Naive thymus-derived CD8-positive, alpha-beta T cell (primary cell): ENCODE measurements around the gene CALHM3. TPM values are rescaled to one million over a fixed set of nuclear protein-coding genes. Genes with fewer than 3 reads are reported as not detected.

Source experiments
- ATAC-seq, 2 donors: fragments of 150-1000 bp; cut with Tn5 transposase in 1 of 2; sonication (Bioruptor Pico), chemical (Tn5 transposase) in 1 of 2; 1 replicate in 1 of 2; 2 replicates in 1 of 2; pipeline ENCODE4 v1.10.0; 2021; ENCODE audit warnings: mild to moderate bottlenecking in 2 of 2, moderate library complexity in 2 of 2
- POLR2A ChIA-PET: fragments of 350-600 bp; sonication (Branson Sonifier 250); formaldehyde crosslinking; loops from one replicate; lab custom pipeline; 2021; ENCODE audit warnings: antibody characterized with exemption; lab: Charles Lee
- DNase-seq, 10 donors: peaks; one replicate each; pipeline versions ENCODE4 v3.0.0 to v3.0.0-alpha.2; 2020 to 2022
- H3K27ac Mint-ChIP-seq, 10 donors: one replicate each; pipeline ENCODE4 v1.8.0; 2020 to 2022; ENCODE audit warnings: mild to moderate bottlenecking in 10 of 10, mixed read lengths in 10 of 10, moderate library complexity in 4 of 10, inconsistent platforms in 1 of 10
- H3K27me3 Mint-ChIP-seq, 5 donors: one replicate each; pipeline ENCODE4 v1.8.0; 2021 to 2022; ENCODE audit warnings: mixed read lengths in 5 of 5
- H3K36me3 Mint-ChIP-seq, 3 donors: one replicate each; pipeline ENCODE4 v1.8.0; 2020 to 2022; ENCODE audit warnings: mixed read lengths in 3 of 3, mild to moderate bottlenecking in 2 of 3, inconsistent platforms in 1 of 3
- H3K4me1 Mint-ChIP-seq, 4 donors: one replicate each; pipeline ENCODE4 v1.8.0; 2021 to 2022; ENCODE audit warnings: mixed read lengths in 4 of 4
- H3K4me3 Mint-ChIP-seq, 10 donors: one replicate each; pipeline ENCODE4 v1.8.0; 2020 to 2022; ENCODE audit warnings: mild to moderate bottlenecking in 10 of 10, mixed read lengths in 10 of 10, moderate library complexity in 6 of 10, inconsistent platforms in 1 of 10
- H3K9me3 Mint-ChIP-seq, 9 donors: one replicate each; pipeline ENCODE4 v1.8.0; 2020 to 2022; ENCODE audit warnings: mixed read lengths in 9 of 9, mild to moderate bottlenecking in 3 of 9, inconsistent platforms in 1 of 9, moderate library complexity in 1 of 9
- polyA plus RNA-seq, 3 donors: library from polyadenylated mRNA; unstranded; fragments of 300-500 nt; fragmentation: Illumina TruSeq; gene quantifications; one replicate each; pipeline ENCODE4 v1.2.3, GENCODE V29; 2021
- total RNA-seq, 8 experiments: library from RNA in 2 of 8; stranded (reverse) in 2 of 8; gene quantifications; one replicate each; pipeline ENCODE4 v1.2.3 and lab custom pipeline; 2021 to 2026

Gene CALHM3
- total and polyA plus RNA-seq, 5 experiments from 2014 or later, result not detected

DNA sequence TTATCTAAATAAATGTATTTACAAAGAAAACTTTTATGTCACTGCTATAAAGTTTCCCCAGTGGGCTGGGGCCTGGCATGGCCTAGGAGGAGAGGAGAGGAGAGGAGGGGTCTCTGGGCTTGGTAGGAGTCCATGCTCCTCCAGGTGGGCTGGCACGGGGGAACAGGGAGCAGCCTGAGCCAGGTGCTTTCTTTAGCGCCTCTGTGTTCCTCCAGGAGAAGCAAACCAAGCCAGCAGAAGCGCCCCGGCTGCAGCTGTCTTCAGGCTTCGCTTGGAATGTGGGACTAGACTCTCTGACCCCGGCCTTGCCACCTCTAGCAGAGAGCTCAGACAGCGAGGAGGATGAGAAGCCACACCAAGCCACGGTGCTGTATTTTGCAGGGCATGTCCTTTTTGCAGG lies 37.4 kb downstream of the CALHM3 start:
- Mint-ChIP-seq H3K9me3 (no peaks in the 10 kb centered on the region), H3K4me3 (no peak overlapping the region), H3K27me3 (no peaks in the 10 kb centered on the region), H3K27ac (peak overlapping the region in 1 of 10 donors; percentile 27), H3K36me3 (peaks cover 0 to 95% (median 15%) of the 10 kb centered on the region in 3 donors), H3K4me1 (peaks cover 0 to 4% (median 3%) of the 10 kb centered on the region in 4 donors)
- ATAC-seq (no peak), DNase-seq (no peak)
- POLR2A ChIA-PET, result no interaction called here

DNA sequence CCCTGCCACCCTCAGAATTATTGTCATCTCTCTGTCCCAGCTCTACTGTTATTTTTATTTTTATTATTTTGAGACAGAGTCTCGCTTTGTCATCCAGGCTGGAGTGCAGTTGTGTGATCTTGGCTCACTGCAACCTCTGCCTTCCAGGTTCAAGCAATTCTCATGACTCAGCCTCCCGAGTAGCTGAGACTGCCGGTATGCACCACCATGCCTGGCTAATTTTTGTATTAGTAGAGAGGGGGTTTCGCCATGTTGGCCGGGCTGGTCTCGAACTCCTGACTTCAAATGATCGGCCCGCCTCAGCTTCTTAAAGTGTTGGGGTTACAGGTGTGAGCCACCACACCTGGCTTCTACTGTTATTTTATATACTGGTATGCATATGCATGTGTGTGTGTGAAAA lies 37.8 kb downstream of the CALHM3 start:
- H3K36me3 Mint-ChIP-seq, result peaks cover 0 to 94% (median 15%) of the 10 kb centered on the region in 3 donors
- no peak for ATAC-seq
- no peaks in the 10 kb centered on the region for H3K9me3 Mint-ChIP-seq
- no peak overlapping the region for H3K4me3 Mint-ChIP-seq
- peaks cover 0 to 4% (median 3%) of the 10 kb centered on the region in 4 donors for H3K4me1 Mint-ChIP-seq
- no peaks in the 10 kb centered on the region for H3K27me3 Mint-ChIP-seq
- POLR2A ChIA-PET, result no interaction called here
- no peak overlapping the region for H3K27ac Mint-ChIP-seq
- no peak for DNase-seq

DNA sequence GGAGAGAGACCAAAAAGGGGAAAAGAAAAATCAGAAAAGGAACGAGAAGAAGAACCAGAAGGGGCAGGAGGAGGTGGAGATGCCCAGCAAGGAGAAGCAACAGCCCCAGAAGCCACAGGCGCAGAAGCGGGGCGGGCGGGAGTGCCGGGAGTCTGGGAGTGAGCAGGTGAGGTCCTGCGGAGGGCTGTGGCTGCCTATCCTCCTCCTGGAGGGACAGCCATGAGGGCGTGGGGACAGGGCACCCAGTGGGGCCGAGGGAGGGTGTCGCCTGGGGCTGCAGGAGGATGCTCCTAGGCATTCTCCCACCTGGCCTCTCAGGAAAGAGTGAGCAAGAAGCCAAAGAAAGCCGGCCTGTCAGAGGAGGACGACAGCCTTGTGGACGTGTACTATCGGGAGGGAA lies 38.6 kb downstream of the CALHM3 start:
- POLR2A ChIA-PET, result no interaction called here
- peak overlapping the region in 4 of 10 donors; percentile 14 to 72 (median 50) for H3K27ac Mint-ChIP-seq
- H3K27me3 Mint-ChIP-seq, result no peaks in the 10 kb centered on the region
- H3K9me3 Mint-ChIP-seq, result no peaks in the 10 kb centered on the region
- no peak for DNase-seq
- peaks cover 0 to 94% (median 15%) of the 10 kb centered on the region in 3 donors for H3K36me3 Mint-ChIP-seq
- H3K4me3 Mint-ChIP-seq, result no peak overlapping the region
- H3K4me1 Mint-ChIP-seq, result peaks cover 0 to 4% (median 2%) of the 10 kb centered on the region in 4 donors
- no peak for ATAC-seq

DNA sequence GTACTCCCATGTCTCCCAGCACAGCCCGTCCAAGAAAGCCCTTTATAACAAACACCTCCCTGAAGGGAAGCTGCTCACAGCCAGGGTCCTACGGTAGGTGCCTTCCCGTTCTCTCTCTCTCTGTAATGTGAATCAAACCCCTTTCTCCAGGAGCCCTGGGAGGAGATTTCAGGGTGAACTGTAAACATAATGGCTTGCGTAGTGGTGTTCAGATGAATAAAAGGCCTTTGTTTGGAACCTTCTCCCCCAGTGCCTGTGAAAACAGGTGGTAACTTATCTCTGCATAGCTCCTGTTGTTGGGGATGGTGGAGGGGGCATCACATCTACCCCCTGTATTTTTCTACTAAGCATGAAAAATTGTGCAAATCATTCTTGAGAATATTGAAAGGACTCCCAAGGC lies 39.3 kb downstream of the CALHM3 start:
- Mint-ChIP-seq H3K36me3 (peaks cover 0 to 94% (median 17%) of the 10 kb centered on the region in 3 donors), H3K9me3 (no peaks in the 10 kb centered on the region), H3K27me3 (no peaks in the 10 kb centered on the region), H3K4me1 (peaks cover 0 to 2% (median under 1%) of the 10 kb centered on the region in 4 donors), H3K27ac (peak overlapping the region in 1 of 10 donors; percentile 72), H3K4me3 (no peak overlapping the region)
- POLR2A ChIA-PET, result interaction anchor here (0.6 kb wide), 1 partner anchor 13 kb away, joined by 3 read pairs; no protein-coding TSS in a partner anchor
- no peak for ATAC-seq
- no peak for DNase-seq

DNA sequence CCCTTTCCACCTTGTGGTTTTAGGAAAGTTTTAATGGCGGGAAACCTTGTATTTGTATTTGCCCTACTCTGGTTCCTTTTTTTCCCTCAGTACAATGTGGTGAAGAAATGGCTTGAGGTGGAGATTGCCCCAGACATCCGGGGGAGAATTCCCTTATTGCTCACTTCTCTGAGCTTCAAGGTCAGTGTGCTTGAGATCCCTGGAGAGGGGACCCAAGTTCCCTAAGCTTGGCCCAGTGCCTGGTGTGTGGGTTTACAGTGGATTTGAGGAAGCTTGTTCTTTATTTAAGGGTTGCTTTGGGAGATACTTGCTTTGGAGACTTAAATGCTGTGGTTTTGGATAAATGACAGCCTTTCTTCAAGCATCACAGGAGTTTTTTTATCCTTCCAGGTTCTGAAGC lies 45.2 kb downstream of the CALHM3 start:
- H3K27me3 Mint-ChIP-seq, result no peaks in the 10 kb centered on the region
- ATAC-seq (no peak), DNase-seq (no peak)
- H3K9me3 Mint-ChIP-seq, result no peaks in the 10 kb centered on the region
- no peak overlapping the region for H3K27ac Mint-ChIP-seq
- peaks cover 0 to 79% (median 26%) of the 10 kb centered on the region in 3 donors for H3K36me3 Mint-ChIP-seq
- H3K4me3 Mint-ChIP-seq, result no peak overlapping the region
- peaks cover 10 to 23% (median 17%) of the 10 kb centered on the region in 4 donors for H3K4me1 Mint-ChIP-seq
- POLR2A ChIA-PET, result interaction anchor here (0.7 kb wide), 1 partner anchor 16 kb away, joined by 3 read pairs; no protein-coding TSS in a partner anchor

GRCh38 chr10:103431902-103432301 lies 47.1 kb downstream of the CALHM3 start:
- Mint-ChIP-seq H3K27me3 (no peaks in the 10 kb centered on the region), H3K36me3 (peaks cover 0 to 79% (median 24%) of the 10 kb centered on the region in 3 donors), H3K9me3 (no peaks in the 10 kb centered on the region), H3K27ac (no peak overlapping the region), H3K4me3 (no peak overlapping the region), H3K4me1 (peaks cover 14 to 34% (median 24%) of the 10 kb centered on the region in 4 donors)
- ATAC-seq (no peak), DNase-seq (no peak)
- POLR2A ChIA-PET, result no interaction called here

- Mint-ChIP-seq H3K27ac (peak overlapping the region in 3 of 10 donors; percentile 20 to 71 (median 49)), H3K36me3 (peaks cover 0 to 79% (median 30%) of the 10 kb centered on the region in 3 donors), H3K4me3 (peak overlapping the region; percentile 15 to 79 (median 66)), H3K27me3 (no peaks in the 10 kb centered on the region), H3K9me3 (no peaks in the 10 kb centered on the region), H3K4me1 (peaks cover 16 to 34% (median 24%) of the 10 kb centered on the region in 4 donors)
- DNase-seq, result peak in 2 of 10 donors; percentile 8 to 30
- POLR2A ChIA-PET, result no interaction called here
- ATAC-seq, result peak; percentile 49 to 51
Observed at GRCh38 chr10:103429647-103430046, 49.4 kb downstream of the CALHM3 start.

- H3K9me3 Mint-ChIP-seq, result no peaks in the 10 kb centered on the region
- H3K27ac Mint-ChIP-seq, result peak overlapping the region in 6 of 10 donors; percentile 2 to 71 (median 37)
- H3K4me3 Mint-ChIP-seq, result peak overlapping the region in 9 of 10 donors; percentile 13 to 79 (median 52)
- peak in 3 of 10 donors; percentile 15 to 48 (median 48) for DNase-seq
- peak; percentile 62 to 65 for ATAC-seq
- peaks cover 3 to 82% (median 35%) of the 10 kb centered on the region in 3 donors for H3K36me3 Mint-ChIP-seq
- POLR2A ChIA-PET, result interaction anchor here (0.6 kb wide), 1 partner anchor 1223 kb away, joined by 7 read pairs; no protein-coding TSS in a partner anchor
- H3K27me3 Mint-ChIP-seq, result no peaks in the 10 kb centered on the region
- peaks cover 16 to 34% (median 24%) of the 10 kb centered on the region in 4 donors for H3K4me1 Mint-ChIP-seq
Observed at GRCh38 chr10:103428989-103429643, 49.9 kb downstream of the CALHM3 start.

DNA sequence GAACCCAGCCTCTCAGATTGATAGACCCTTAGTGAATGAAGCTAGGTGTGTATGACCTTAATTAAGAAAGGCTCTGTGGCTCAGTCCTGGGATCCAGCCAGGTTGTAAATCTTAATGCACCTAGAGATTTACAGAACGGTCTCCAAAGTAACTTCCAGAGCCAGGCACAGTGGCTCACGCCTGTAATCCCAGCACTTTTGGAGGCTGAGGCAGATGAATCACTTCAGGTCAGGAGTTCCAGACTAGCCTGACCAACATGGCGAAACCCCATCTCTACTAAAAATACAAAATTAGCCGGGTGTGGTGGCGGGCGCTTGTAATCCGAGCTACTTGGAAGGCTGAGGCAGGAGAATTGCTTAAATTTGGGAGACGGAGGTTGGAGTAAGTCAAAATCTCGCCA lies 51.2 kb downstream of the CALHM3 start:
- Mint-ChIP-seq H3K36me3 (peaks cover 10 to 86% (median 39%) of the 10 kb centered on the region in 3 donors), H3K27ac (no peak overlapping the region), H3K4me1 (peaks cover 16 to 34% (median 24%) of the 10 kb centered on the region in 4 donors), H3K27me3 (no peaks in the 10 kb centered on the region), H3K9me3 (no peaks in the 10 kb centered on the region), H3K4me3 (no peak overlapping the region)
- POLR2A ChIA-PET, result no interaction called here
- ATAC-seq (no peak), DNase-seq (no peak)

GRCh38 chr10:103423748-103424147 lies 55.3 kb downstream of the CALHM3 start:
- peak overlapping the region in 1 of 10 donors; percentile 53 for H3K27ac Mint-ChIP-seq
- ATAC-seq, result no peak
- peaks cover 10 to 94% (median 49%) of the 10 kb centered on the region in 3 donors for H3K36me3 Mint-ChIP-seq
- DNase-seq, result no peak
- POLR2A ChIA-PET, result interaction anchor here (0.6 kb wide), 1 partner anchor 605 kb away, joined by 4 read pairs; no protein-coding TSS in a partner anchor
- H3K9me3 Mint-ChIP-seq, result no peaks in the 10 kb centered on the region
- no peaks in the 10 kb centered on the region for H3K27me3 Mint-ChIP-seq
- no peak overlapping the region for H3K4me3 Mint-ChIP-seq
- H3K4me1 Mint-ChIP-seq, result peaks cover 5 to 11% (median 6%) of the 10 kb centered on the region in 4 donors

Other genes starting within 250 kb of the CALHM3 start
- not detected for gene RPEL1, start 233.4 kb downstream of the CALHM3 start, total RNA-seq
- gene RPEL1, start 233.4 kb downstream of the CALHM3 start, polyA plus RNA-seq, result not detected
- gene INA, start 202.1 kb downstream of the CALHM3 start, total RNA-seq, result not detected
- not detected for gene INA, start 202.1 kb downstream of the CALHM3 start, polyA plus RNA-seq
- gene PCGF6, start 128.1 kb downstream of the CALHM3 start, total RNA-seq, result 1 to 10 TPM; 7.9 to 8.1 TPM
- gene PCGF6, start 128.1 kb downstream of the CALHM3 start, polyA plus RNA-seq, result 1 to 10 TPM; 4.4 to 7.2 (median 5.3) TPM
- gene TAF5, start 111.3 kb downstream of the CALHM3 start, total RNA-seq, result 1 to 10 TPM; 6.2 to 6.6 TPM
- 1 to 10 TPM; 1.3 to 3.7 (median 2.6) TPM for gene TAF5, start 111.3 kb downstream of the CALHM3 start, polyA plus RNA-seq
- 100 to 1,000 TPM; 140 to 146 TPM for gene ATP5MK, start 82.8 kb downstream of the CALHM3 start, total RNA-seq
- 100 to 1,000 TPM; 385 to 601 (median 461) TPM for gene ATP5MK, start 82.8 kb downstream of the CALHM3 start, polyA plus RNA-seq
- 10 to 100 TPM; 40.3 to 44.2 TPM for gene PDCD11, start 82.6 kb downstream of the CALHM3 start, total RNA-seq
- gene PDCD11, start 82.6 kb downstream of the CALHM3 start, polyA plus RNA-seq, result 10 to 100 TPM in 1 of 3 donors, 1 to 10 TPM in 2; 8.6 to 14.9 (median 9.9) TPM
- 10 to 100 TPM; 18.6 to 22.4 TPM for gene CALHM2, start 26.9 kb downstream of the CALHM3 start, total RNA-seq
- 10 to 100 TPM in 1 of 3 donors, 1 to 10 TPM in 2; 3.0 to 16.8 (median 5.8) TPM for gene CALHM2, start 26.9 kb downstream of the CALHM3 start, polyA plus RNA-seq
- not detected for gene CALHM1, start 20.3 kb downstream of the CALHM3 start, total RNA-seq
- gene CALHM1, start 20.3 kb downstream of the CALHM3 start, polyA plus RNA-seq, result under 1 TPM in 1 of 3 donors, not detected in 2; 0.05 TPM
- 1 to 10 TPM; 1.2 to 1.3 TPM for gene NEURL1, start 14.5 kb upstream of the CALHM3 start, total RNA-seq
- under 1 TPM; 0.17 to 0.73 (median 0.72) TPM for gene NEURL1, start 14.5 kb upstream of the CALHM3 start, polyA plus RNA-seq